ENCODE data around the gene SEC61A1.
A peak's percentile ranks its signal among the peaks of the same experiment; 100 is the strongest.

SEC61A1 gene

DNA sequence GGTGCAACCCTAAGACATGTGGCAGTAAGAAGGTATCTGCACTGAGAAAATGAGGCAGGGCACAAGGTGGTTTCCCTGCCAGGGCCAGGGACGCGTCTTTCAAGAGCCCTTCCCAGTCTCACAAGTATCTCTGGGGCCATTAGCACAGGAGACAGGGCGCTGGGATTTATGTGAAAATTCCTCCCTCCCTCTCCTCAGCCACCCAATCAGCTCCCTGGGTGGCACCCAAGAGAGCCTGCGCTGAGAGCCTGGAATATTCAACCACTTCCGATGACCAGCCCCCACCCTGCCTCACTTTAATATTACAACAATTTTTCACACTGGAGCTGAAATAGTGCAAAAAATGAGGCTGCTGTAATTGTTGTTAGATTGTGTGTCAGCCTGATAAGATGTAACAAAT, 26.1 kb downstream of the SEC61A1 start:
- no peak for DNase-seq

DNA sequence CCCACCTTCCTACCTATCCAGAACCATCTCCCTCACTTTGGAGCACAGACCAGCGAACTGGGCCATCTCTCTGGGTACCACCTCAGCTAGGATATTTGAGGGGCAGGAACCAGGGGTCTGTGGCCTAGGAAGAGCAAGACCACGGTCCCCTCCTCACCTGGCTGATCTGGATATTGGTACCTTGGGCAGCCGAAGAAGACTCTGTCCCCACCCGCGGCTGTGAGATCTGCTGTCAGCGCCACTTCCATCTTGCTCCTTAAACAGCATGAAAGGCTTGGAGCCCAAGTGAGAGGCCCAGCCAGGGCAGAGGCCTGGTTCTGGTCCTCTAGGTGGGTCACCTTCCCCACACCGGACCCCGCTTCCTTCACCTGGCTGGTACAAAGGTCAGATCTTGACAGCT, 26.6 kb downstream of the SEC61A1 start:
- DNase-seq = no peak

DNA sequence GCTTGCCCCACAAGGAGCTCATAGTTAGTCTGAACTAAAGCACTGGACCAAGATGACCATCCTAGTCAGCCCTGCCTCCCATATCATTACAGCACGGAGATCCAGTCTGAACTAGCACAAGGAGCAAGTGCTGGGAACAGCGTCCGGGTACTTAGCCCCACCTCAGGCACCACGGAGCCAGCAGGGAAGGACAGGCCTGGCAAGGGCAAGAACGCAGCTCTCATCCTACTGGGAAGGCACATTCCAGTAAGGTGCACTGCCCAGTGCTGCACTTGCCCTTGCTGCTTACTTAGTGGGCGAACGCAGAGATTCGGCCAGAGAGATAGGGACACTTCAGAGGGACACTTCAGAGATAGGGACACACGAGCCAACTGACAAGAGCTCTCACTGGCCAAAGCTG, 27.6 kb downstream of the SEC61A1 start:
- DNase-seq = no peak

DNA sequence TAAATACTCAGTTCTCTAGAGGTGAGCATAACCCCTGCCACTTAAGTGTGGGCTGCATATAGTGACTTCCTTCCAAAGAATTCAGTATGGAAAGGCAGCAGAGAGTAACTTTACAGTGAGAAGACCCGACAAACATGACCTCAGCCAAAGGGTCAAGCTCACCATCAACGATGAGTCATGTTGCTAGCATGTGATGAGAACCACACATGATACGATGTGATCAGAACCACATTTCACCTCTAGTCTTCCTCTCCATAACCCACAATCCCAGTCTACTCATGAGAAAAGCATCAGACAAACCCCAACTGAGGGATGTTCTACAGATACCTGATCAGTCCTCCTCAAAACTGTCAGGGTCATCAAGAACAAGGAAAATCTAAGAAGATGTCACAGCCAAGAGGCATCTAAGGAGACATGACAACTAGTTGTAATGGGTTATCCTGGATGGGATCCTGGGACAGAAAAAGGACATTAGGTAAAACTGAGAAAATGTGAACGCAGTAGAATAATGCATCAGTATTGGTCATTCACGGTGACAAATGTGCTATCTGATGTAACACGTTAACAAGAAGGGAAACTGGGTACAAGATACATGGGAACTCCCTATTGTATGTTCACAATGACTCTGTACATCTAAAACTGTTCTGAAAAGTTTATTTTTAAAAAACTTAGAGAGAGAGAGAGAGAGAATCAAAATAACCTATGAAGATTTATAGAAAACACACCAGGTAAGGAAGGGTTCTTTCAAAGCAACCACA, 28.3 kb downstream of the SEC61A1 start:
- no peak for DNase-seq

DNA sequence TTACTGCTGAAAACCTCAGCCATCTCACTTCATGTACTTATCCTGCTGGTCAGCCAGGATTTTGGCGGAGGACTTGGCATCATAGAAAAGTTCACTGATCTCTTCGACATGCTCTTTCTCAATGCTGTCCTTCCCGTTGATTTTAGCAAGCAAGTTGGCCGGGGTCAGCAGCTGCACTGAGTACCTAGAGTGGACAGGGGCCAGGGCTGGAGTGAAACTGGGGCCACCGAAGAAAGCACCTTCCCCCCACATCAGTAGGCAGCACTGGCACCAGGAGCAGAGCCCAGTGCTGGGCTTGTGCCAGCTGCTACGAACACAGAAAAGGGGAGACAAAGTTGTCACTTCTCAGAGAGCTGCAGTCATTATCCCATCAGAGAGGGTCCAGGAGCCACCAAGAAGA, 29.0 kb downstream of the SEC61A1 start:
- no peak for DNase-seq

DNA sequence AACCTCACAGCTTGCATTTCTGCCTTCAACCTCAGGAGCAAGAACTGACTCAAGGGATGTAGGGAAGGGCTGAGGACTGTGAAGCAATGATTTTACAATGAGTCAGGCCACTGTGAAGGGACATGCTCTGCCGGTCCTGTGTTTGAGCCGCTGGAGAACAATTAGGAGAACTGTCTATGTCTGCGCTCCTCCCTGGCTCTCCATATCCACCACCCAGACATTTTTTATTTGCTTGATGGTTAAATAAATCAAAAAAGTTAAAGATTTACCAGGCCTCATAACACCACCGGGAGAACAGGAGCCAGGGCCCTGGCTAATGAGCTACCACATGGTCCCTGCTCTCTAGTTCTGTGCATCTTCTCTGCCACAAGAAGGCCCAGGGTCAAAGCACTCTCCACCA, 29.6 kb downstream of the SEC61A1 start:
- no peak for DNase-seq

DNA sequence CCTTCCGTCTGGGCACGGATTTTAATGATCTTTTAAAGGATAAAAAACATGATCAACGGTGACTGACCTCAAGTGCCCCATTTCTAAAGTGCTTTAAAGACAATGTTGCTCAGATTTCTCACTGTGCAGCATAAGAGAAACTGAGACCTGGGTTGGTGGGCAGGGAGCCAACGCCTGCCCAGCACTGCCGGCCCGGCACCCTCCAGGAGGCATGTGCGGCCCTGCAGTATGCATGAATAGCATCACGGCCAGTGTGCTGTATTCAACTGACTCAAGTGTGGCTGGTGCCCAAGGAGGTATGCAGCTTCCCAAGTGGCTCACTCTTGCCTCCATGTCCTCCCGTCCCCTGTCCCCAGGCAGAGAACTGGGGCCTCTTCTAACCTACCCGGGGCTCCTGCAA, 30.3 kb downstream of the SEC61A1 start:
- DNase-seq = no peak

DNA sequence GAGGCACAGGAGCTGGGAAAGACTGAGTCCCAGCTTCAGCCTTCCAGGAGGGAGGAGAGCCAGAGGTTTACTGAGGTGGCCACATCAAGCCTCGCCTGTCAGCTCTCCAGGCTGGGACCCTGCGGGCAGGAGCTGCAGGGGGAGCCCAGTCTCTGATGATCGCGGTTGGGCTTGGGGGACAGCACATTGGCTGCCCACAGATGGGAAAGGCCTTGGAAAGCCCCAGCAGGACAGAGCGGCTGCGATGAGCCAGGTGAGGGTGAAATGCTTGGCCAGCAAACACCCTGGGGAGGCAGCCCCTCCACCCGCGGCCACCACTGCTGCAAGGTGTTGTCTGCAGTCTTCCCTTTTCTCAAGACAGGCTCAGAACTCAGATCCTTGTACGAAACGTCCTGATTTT, 31.2 kb downstream of the SEC61A1 start:
- no peak for DNase-seq

DNA sequence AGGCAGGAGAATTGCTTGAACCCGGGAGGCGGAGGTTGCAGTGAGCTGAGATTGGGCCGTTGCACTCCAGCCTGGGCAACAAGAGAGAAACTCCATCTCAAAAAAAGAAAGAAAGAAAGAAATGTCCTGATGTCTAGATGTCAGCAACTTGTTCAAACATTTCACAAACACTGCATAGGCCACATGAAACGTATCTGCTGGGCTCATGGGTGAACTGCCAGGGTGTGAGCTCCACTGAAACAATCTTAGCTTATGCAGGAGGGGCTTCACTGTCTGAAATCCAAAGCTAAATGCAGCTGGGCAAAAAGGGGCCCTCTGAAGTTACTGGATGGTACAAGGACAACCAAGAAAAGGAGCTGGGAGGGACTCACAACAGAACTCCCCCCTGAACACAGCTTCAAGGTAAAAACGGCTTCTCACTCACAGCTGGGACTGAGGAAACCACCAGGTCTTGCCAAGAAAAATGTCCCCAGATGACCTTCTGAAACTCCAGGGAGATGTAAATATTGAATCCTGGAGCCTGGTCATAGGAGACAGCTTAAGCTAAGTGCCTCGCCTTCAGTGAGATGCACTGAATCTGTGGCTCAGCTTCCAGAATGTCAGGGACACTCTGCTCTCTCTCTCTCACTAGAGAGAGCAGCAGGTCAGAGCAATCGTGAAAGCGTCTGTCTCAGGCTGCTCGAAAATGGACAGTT, 31.9 kb downstream of the SEC61A1 start:
- DNase-seq = no peak

DNA sequence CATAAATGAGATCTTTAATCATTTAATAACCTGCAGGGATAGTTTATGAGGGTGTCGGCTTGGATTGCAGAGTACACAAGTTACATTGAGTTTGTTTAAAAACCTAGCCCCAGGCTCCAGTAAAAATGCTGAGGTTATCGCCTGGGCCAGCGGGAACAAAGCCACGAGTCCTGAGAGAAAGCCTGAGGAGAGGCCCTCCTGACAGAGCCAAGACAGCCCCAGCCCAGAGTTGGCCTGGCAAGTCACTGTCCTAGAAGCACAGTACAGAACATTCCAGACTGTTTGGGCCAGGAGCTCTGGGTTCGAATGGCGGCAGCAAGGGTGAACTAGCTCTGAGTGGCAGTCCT, 32.4 kb downstream of the SEC61A1 start:
- no peak for DNase-seq

DNA sequence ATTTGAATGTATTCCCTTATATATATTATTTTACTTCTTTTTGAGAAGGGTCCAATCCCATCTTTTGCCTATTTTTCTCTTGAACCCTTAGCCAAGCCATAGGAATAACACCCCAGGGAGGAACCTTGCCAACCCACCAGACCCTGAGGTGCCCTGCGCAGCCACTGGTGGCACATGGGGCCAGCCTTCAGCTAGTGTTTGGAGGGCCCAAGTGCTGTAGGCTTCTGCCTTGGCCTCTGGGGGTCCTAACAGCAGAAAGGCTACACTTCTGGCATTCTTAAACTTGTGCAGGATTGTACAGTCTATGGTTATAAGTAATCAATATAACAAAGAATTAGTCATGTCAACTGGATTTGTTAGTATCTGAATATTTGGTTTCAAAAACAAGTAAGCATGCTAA, 36.9 kb downstream of the SEC61A1 start:
- DNase-seq = no peak

DNA sequence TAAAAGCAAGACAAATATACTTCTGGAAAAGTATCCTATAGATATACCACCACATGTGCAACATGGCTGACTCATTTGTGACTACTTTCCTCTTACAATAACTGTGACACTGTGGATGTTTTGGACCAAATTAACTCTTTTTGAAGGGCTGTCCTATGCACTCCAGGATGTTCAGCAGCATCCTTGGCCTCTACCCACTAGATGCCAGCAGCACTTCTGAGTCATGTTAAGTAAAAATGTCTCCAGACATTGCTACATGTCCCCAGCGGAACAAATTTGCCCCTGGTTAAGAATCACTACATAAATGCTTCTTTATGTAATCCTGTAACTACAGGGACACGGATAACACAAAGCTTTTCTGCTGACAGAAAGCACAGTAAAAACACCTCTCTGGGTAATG, 39.3 kb downstream of the SEC61A1 start:
- DNase-seq = no peak

DNA sequence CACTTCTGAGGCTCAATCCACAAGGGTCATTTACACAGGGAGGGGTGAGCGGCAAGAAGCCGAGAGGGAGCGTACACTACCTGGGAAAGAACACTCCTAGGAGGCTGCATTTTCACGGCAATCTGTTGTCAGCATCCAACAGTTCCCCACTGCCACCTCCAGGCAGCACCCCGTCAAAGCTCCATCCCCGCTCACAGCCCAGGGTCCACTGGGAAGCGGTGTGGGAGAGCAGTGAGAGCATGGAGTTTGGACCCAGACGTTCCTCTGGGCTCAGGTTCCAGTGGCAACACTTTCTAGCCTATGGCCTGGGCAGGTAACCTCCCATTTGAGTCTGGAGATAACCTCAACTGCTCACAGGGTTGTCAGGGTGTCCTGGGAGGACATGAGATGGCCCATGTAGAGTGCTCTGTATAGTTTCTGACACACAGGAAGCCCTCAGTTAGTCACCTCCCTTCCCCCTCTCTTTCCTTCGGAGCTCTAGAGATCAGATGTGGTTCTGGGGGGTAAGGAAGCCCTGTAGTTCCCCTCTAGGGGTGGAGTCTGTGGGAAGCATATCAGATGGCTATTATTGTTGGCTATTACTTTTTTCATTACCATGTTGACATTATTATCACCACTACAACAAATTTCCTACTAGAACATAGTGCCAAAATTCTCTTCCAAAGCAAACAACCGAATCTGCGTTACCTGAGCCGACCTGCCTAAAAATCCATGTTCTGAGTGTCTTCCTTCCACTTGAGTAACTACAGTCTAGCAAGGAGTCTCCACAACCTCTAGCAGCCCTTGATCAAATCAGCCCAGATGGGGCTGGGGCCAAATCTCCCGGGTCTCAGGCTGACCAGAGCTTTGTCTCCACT, 42.3 kb downstream of the SEC61A1 start:
- no peak for DNase-seq

DNA sequence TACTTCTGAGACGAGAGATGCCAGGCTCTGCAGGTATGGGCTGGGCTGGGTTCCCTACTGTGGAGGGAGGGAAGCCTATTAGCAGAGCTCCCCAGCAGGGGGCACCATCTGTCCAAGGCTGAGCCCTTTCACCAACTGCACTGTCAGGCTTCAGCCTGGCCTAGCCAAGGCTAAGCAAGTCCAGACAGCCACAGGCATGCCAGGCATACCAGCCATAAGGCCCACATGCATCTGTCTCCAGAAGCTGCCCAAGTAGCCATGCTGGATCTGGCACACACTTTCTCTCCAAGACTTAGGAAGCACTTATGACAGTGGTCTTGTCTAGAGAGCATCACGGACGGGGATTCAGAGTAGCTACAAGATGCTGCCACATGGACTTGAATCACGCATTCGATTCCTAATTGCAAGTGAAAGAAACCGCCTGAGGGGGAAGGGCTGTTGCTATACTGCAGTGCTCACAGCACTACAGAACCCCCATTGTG, 43.0 kb downstream of the SEC61A1 start:
- peak; percentile 52 to 77 for DNase-seq

DNA sequence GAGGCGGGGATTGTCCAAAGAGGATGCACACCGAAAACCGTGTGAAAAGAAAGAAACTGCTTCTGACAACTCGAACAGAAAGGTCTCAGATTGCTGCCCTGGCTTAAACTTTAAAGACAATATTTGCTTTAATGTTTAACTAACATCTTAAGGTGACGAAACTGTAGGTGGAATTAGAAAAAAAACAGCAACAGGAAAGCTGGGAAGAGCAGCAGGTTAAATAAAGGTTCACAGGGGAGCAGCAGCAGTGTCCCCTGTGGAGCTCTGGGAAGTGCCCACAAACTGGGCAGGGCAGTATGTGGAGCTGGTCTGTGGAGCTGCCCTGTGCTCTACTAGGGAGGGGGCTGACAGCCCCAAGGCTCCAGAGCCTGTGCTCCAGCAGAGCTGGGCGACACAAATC, 46.0 kb downstream of the SEC61A1 start:
- DNase-seq = no peak

DNA sequence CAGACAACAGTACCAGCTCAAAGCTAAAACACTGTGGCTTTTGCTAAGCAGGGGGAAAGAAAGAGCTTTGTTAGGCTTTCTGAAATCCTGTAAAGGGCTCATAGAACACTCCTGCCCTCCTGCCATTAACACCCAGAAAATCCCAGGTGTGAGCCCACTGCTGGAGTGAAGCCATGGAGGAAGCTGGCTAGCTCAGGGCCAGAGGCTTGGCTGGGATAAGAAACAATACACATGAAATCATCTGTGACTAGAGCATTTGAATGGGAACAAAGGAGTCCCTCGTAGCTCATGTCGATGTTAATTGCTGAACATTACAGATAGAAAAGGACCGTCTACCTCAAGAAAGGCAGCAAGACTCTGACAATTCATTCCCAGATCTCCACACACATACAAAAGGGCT, 47.9 kb downstream of the SEC61A1 start:
- peak in 1 of 2 donors; percentile 4 for DNase-seq

DNA sequence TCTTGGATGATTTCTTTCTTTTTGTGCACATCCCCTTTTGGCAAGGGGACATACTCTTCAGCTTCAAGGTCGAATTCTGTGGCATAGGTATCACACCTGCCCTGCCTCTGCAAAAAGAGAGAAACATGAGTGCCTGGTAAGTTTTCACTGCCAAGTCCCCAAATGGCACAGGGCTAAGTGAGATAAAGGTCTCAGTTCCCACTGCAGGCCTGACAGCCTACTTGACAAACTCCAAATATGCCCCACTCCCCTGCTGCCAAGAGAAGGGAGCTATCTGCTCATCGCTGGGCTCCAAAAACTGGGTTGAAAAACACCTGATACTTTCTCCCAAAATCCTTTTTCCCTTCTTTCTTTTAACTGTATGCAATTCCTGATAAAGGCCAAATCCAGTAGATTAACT, 48.4 kb downstream of the SEC61A1 start:
- no peak for DNase-seq

DNA sequence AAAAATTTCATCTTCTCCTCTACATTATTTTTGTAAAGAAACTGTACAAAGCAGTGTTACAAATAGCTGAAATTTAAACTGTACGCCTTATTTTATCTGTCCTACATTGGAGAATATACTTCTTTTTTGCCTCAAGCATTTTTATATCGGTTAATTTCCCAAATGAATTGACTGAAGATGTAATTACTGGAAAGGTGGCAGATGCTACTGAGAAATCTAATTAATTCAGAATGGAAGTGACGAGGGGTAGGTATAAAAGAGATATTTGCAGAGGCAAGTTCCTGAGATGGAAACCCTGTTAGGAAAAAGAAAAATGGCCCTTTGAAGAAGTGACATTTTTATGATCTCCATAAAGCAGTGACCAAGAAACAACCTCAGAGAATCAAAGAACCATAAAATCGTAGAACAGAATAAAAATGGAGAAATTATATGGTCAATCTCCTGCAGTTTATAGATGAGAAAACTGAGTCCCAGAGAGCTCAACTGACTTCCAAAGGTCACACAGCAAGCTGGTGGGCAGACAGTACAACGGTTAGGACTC, 51.0 kb downstream of the SEC61A1 start:
- no peak for DNase-seq

DNA sequence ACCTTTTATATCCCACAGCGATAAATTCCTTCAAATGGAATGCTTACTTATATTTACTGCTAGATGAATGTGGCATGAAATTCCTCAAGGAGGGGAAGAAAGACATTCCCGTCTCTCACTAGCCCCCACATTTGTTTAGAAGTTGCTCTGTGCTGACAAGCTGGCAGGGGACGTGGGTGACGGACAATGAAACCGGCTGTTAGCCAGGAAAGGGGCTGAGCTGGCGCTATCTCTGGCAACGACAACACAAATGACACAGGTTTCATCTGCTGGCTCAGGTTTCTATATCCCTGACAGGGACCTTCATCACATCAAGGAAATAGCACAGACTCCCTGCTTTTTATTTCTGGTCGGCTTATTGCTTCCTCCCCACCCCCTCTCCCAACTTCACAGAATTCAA, 55.6 kb downstream of the SEC61A1 start:
- DNase-seq = no peak

DNA sequence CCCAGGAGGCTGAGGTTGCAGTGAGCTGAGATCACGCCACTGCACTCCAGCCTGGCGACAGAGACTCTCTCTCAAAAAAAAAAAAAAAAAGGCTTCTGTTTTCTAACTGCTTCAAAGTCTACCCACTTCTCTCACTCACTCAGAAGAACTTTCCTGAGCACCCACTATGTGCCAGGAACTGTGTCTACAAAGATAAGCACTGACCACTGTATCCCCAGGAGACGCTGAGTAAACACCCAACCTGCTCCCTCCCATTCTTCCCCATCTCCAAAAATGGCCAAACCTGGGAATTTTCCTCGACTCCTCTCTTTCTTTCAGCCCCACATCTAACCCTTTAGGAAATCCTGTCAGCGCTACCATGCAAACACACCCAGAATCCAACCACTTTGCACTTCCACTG, 58.9 kb downstream of the SEC61A1 start:
- no peak for DNase-seq

DNA sequence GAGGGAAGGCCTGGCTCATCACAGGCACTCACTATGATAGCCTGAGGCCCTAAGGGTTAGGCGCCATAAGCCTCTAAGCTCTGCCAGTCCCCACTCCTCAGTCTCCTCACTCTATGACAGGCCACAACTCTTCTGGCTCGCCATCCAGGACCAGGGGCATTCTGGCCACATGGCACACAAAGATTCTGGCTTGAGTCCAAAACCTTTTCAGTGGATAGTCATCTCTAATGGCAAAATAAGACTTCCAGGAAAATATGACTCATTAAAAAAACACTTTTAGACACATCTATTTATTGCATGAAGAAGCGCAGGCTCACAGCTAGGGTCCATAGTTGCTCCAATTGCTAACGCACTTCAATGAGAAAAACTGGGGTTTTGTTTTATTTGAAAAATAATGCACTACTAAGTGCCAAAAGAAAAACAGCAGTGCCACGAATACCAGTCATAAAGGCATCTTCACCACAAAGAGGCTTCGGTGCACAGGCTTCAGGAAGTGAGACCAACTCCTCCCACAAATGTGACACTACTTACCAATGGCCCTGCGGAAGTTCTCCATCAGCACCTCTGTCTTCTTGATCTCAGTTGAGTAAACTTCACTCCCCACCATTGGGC, 60.2 kb downstream of the SEC61A1 start:
- DNase-seq = no peak

DNA sequence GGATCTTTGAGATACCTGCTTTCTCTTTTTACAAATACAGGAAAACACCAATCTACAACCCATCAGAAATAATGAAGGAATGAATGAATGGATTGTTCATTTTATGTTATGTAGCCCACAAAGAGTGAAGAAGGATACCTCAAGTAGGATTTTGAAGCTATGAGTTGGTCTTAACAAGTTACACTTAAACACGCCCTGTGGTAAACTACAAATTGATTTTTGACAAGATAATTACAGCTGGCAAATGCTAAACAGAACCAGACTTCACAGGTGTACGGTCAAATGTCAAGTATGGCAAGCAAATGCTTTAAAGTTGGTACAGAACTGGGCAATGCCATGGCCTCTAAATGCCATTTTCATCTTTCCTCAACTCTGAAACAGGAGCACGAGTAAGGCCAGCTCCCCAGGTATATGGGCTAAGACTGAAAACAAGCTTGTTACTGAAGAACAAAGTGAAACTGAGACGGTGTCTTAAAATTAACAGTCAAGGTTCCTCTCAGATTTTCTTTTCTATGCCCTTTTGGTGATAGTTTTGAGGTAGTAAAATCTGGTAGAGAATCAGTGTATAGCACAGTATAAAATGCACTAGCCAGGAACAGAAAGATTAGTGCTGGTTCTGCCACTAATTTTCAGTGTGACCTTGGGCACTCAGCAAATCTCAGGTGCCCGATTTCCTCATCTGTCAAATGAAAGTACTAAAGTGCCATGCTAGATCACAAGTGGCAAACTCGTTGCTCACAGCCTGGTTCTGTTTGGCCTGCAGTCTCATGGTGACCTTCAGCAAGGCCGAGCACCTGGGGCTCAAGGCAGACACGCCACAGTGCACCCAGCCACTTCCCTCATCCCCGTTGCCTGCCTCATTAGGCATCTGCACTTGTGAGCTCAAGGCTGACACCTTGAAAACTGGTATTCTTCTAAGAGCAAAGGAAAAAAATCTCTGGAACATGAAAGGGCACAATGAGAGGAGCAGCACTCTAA, 61.9 kb downstream of the SEC61A1 start:
- DNase-seq = no peak
